ENCODE measurements around the gene PSKH1.
"Not testable (repeated sequence)": the region's sequence is repeated elsewhere in the genome, so short reads cannot be mapped to it uniquely, and the experiment has no call there.

PSKH1 gene

DNA sequence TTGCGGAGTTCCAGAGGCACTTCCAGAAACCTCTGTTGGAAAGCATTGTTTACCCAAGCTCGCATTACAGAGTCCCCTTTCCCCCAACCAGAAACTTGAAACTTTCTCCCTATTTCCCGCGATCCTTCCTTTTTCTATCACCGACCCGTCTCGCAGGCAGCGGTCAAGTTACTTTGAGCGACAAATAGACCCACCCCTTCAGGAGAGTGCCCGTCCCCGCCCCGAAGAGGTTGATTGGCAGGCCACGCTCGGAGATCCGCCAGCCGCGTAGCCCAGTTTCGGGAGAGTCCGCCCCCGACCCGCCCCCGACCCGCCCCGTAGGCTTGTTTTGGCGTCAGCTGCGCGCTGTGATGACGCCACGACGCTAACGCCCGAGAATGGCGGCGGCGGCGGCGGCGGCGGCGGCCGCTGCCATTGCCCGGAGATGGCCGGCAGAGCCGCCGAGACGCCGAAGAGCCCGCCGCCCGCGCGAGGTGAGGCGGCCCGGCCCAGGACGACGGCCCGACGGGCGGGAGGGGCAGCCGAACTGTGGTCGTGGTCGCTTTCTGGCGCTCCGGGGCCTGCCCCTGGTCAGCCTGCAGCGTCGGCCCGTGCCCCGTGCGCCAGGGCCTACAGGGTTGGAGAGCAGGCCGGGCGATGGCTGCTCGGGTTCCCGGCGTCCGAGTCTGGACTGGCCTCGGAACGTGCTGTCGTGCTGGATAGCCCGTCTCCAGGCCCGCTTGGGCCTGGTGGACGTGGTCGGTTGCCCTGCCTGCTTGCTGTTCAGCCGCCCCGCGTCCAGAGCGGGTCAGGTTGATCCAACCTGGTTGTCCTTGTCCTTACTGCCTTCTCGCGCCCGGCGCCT is at the start of gene PSKH1:
Gene PSKH1 (plus strand): TSS at position 356 of the 844 bp plus-strand sequence. CDS start 15,496 bp downstream, outside the sequence.
- peak; percentile 87 to 96 for DNase-seq

DNA sequence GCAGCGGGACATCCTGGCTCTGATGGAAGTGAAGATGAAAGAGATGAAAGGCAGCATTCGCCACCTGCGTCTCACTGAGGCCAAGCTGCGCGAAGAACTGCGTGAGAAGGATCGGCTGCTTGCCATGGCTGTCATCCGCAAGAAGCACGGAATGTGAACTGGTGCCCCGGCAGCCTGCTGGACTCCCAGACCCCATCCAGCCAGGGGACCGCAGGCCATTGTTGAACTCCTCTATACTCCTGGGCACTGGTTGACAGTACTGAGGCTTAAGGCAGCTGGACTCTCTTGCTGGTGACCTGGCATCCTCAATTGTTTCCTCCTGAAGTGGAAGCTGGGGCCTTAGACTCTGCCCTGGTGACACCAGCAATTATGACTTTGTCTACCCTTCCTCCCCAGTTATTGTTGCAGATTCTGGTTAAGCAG is 49.7 kb upstream of the PSKH1 start:
- no peak for DNase-seq

DNA sequence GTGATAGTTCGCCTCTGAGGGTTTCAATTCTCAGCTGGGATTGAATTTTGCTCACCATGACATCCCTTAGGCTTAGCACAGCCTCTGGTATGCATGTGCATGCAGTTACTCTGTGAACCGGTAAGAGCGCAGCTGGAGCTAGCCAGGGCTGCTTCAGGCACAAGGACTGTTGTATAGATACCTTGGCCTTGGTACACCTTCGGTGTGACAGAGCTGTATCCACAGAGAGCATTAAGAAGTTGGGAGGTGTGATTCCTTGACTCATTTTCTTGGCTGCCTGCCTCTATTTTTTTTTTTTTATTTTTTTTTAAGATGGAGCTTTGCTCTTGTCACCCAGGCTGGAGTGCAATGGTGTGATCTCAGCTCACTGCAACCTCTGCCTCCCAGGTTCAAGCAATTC is 48.6 kb upstream of the PSKH1 start:
- no peak for DNase-seq

DNA sequence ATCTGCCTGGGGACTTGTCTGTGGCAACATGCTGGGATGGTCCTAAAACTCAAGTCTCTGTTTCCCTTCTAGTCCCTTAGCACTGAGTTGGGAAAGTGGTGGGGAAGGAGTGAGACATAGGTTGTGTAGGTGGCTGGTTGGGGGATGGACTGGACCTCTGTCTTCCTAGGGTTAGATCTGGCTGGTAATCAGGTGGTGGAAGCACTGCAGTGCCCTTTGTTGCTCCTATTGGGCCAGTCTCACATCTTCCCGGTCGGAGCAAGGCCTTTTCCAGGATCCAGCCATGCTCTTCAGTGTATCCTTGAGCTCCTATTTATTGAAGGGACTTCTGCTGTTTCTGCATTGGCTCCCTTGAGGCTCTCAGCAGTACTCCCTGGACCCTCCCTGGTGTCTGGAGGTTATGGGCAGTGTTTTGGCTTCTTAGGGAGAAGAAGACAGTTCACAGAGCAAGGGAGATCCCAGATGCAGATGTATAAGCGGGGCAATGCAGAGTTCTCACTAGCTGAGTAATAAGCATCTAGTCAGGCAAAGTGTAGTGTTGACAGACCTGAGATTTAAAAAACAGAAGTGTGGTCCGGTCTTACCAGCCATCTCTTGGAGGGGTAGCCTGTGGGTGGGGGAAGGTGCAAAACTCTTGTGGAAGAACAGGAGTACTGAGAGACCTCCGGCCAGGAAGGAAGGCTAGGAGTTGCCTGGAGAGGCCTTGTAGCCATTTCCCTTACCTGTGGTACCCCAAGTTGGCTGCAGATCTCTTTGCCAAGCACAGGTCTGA is 47.6 kb upstream of the PSKH1 start:
- DNase-seq: no peak

DNA sequence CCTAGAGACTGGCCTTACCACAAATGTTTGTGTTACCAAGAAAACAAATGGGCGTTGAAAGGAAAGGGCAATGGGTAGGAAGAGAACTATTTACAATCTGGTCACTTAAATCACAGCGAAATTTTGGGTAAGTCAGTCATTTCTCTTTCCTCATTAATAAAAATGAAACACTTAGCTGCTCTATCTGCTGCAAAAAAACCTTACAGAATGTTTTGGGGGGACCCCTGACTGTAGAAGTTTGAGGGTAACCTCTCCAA is 47.1 kb upstream of the PSKH1 start:
- DNase-seq: no peak

DNA sequence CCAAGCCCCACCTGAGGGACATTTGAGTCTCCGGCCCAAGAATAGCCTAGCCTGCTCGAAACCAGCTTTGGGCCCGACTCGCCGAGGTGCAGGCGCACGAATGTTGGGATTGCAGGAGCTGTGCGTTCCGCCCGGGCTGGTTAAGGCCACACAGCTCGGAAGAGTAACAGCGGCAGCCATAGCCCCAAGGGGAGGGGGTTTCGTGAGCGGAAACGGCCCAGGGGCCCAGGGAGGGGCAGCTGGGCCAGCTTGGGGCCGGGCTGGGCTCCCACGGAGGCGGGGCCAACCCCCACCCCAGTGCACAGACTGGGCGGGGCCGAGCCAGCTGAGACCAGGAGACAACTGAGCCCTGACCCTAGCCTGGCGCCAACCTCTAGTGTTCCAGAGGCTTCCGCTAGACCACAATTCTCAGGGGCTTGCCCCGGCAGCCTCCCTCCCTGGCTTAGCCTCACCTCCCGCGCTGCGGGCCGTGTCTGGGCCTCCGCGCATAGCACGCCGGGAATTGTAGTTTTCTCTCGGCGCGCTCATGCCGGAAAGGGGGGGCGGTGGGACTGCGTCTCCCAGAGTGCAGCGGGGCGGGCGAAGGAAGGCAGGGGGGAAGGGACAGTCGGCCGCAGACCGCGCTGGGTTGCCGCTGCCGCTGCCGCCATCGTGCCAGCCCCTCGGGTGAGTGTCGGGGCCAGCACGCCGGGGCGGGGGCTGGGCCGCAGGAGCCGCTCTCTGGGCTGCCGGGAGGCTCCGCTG is 46.6 kb upstream of the PSKH1 start, which contains the start of gene NUTF2:
Gene NUTF2 (plus strand): TSS at position 614 of the 744 bp plus-strand sequence. CDS start 18,198 bp downstream, outside the sequence.
- DNase-seq: peak; percentile 86 to 91

DNA sequence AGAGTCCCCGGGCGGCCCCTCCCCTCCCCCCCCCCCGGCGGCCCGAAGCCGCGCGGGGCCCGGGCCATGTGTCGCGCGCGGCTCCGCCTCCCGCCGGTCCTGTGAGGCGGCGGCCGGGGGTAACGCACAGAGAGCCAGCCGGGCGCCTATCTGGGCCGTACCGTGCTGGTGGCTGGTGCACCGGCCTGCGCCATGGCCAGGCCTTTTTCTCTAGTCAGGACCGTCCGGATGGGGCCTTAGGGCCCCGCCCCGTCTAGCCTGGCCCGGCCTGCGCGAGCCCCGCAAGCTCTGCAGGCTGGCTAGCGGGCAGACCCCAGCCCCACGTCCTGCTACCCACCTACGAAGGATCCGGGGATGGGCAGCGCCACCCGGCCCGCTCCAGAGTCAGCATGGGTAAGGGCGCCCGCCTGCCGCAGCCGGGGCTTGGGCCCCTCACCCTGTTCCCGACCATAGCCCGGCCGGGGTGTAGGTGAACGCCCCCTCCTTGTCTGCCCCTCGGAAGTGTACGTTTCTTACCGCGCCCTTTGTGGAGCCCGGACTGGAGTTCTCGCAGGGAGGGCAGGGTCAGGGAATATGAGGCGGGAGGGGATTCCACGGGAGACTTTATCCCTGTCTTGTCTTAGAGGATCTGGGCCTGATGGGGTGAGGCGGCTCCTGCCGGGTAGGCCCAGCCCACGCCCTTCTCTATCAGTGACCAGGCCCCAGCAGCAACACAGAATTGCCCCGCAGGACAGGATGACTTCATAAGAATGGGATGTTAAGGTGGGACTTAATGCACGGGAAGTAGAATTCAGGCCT is 45.8 kb upstream of the PSKH1 start, which contains the start of gene CENPT:
Gene CENPT (minus strand): TSS at position 630 of the 798 bp plus-strand sequence. CDS start 13,834 bp downstream, outside the sequence.
- DNase-seq: peak in 1 of 2 experiments; percentile 57

DNA sequence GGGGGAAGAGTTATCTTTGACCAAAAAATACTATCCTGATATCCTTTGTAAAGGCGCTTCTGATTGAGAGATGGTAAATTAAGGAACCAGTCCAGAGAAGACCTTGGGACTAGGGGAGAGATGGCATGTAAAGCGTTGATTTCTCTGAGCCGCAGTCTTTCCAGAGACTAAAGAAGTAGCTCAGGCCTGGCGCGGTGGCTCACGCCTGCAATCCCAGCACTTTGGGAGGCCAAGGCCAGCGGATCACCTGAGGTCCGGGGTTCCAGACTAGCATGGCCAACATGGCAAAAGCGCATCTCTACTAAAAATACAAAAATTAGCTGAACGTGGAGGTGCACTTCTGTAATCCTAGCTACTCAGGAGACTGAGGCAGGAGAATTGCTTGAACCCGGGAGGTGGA is 44.9 kb upstream of the PSKH1 start:
- no peak for DNase-seq

DNA sequence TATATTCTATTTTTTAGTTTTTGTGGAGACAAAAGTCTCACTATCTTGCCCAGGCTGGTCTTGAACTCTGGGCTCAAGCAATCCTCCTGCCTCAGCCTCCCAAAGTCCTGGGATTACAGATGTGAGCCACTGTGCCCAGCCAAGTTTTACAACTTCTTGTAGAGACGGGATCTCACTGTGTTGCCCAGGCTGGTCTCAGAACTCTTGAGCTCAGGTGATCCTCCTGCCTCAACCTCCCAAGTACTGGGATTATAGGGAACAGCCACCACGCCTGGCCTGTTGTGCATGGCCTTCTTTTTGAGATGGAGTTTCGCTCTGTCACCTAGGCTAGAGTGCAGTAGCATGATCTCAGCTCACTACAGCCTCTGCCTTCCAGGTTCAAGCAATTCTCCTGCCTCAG is 39.4 kb upstream of the PSKH1 start:
- DNase-seq: no peak

DNA sequence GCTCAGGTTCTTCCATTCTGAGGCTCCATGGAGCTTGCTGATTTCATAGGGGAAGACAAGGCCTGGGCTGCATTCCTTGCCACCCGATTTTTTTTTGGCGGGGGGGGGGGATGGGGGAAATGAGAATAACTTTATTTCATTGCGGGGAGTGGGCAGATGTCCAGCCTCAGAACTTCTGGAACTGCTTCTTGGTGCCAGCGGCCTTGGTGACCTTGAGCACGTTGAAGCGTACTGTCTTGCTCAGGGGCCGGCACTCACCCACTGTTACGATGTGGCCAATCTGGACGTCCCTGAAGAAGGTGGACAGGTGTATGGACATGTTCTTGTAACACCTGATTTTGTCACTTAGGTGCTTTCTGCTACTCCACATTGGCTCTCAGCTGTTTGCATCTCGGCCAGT is 37.3 kb upstream of the PSKH1 start:
- no peak for DNase-seq

DNA sequence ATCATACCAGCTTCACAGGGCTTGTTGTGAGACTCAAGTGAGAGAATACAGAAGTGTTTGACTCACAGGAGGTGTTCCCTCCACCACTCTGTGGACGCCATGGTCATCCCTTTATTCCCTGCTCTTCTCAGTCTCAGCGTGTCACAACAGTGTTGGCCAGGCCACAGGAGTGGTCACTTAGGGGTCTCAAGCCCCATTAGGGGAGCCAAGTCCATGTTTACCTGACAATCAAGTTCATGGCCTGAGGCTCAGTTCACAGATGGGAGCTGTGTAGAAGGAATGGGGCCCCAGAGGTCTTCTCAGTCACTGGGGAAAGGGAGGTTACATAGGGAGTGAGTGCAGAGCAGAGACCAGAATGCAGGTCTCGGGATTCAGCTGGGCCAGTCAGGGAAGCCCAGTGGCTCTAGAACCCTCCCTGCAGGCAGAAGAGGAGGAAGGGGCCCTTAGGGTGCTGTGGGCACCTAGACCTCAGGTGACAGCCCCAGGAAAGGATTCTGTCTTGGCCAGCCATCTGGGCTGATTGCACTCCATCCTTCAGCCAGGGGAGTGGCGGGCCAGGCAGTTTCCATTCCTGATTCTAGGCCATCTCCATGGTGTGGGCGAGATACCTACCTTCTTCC is 36.0 kb upstream of the PSKH1 start:
- no peak for DNase-seq

DNA sequence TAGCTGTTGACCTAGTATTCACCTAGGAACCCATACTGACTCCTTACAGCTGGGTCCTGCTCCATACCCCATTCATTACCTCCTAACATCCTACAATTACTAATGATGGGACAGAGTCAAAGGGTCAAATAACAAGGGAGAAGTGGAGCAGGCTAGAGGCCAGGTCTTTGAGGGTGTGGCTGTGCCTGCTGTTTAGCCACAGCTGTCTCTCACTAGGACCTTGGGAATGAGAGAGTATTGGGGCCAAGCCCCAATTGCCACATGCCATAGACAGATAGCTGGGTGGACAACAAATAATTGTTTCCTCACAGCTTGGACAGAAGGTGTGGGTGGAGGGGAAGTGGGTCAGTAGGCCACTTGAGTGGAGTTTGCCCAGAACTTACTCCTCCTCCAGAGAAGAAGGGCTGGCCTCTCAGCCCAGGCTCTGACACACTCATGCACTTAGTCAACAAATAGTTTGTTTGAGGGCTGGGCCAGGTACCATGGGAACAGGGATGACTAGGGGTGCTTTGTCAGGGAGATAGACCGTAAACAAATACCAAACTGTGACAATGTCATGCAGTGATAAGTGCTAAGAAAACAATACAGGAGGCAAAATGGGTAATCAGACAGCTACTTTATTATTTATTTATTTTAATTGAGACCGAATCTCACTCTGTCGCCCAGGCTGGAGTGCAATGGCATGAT is 35.4 kb upstream of the PSKH1 start:
- peak; percentile 73 to 88 for DNase-seq

DNA sequence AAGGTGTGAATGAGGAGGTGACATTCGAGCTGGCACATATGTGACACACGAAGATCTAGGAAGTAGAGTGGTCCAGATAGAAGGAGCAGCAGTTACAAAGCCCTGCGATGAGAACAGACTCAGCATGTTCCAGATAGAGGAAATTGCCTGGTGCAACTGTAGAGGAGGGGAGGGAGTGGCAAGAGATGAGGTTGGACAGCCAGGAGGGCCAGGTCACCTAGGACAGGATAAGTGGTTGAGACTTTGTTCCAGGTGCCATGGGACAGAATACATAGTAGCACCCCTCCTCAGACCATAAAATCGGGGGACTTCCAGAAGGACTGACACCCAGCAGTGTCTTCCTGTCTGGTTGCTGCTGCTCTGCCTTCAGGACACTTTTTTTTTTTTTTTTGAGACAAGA is 34.6 kb upstream of the PSKH1 start:
- no peak for DNase-seq

DNA sequence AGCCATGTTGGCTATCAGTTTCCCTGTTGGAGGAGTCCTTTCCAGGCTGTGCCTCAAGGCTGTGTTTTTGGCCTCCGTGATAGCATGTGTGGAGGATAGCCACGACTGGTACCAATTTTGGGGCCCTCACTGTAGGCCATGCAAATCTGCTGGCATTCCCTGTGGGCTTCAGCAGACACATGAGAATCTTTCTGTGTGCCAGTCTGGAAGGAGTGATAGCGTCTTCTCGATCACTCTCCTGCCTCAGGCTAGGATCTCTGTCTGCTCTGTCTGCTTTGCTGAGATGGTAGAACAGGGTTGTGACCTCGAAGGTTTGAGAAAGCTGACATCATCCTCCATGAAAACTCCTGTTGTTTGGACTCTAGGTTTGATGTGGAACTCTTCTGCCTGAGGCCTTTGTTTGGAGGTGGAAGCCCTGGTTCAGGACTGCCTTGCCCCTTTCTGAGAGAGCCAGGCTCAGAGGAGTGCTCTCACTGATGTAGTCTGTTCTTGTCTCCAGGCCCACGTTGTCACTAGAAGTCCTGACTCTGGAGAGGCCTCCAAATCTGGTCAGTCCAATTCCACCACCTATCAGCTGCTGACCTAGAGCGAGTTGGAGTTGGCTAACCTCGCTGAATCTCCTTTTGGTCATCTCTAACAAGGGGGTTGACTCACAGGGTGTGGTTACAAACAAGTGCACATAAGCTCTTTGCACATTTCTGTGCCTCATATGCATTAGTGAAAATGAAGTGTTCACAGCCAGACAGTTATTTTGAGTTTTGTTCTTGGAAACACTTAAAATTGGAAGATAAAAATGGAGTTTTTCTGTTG is 32.3 kb upstream of the PSKH1 start:
- peak in 1 of 2 experiments; percentile 35 for DNase-seq

DNA sequence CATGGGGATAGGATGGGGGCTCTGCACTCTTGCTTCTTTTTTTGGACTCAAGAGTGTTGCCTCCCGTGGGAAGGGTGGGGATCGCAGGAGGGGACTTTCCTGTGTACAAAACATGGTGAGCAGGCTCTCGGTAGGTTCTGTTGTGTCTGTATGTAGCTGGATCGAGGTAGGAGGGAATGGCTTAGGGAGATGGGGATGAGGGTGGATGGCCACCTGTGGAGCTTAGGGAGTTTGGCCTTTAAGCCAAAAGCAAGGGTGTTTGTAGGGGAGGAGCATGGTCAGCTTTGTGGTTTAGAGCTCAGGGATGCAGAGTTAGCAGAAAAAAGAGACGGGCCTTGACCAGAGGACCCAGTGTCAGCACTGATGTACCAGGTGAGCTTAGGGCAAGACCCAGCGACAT is 31.2 kb upstream of the PSKH1 start:
- no peak for DNase-seq

DNA sequence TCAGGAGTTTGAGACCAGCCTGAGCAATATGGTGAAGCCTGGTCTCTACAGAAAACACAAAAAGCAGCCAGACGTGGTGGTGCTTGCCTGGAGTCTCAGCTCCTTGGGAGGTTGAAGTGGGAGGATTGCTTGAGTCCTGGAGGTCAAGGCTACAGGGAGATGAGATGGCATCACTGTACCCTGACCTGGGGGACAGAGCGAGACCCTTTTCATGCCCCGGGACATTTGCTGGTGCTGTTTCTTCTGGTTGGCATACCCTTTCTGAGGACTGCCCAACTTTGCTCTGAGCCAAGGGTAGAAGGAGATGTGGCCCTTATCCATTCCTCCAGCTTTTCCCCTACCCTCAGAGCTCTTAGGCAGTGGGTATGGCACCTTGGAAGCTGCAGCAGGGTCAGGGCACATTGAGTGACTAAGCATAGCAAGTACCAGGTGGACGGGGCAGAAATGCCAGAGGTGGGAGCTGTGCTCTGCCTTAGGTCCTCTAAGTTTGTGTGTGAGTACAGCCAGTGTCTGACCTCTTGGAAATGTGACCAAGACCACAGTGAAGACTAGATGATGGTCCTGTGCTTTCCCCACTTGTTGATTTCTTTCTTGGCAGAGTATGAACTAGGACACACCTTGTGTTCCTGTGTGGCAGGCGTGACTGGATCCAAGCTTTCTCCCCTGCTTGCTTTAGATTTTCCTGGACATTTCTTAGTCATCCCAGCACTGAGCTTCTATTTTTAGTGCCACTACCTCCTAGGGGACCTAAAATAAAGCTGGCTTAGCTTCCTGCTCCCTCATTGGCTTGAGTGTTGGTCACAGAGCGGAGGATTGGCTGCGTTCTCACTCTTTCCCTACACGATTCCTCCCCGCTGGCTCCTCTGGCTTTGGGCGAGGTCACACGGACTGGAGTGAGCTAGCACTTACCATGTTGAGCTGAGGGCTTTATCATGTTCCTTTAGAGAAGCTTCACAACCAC is 30.2 kb upstream of the PSKH1 start:
- DNase-seq: no peak

DNA sequence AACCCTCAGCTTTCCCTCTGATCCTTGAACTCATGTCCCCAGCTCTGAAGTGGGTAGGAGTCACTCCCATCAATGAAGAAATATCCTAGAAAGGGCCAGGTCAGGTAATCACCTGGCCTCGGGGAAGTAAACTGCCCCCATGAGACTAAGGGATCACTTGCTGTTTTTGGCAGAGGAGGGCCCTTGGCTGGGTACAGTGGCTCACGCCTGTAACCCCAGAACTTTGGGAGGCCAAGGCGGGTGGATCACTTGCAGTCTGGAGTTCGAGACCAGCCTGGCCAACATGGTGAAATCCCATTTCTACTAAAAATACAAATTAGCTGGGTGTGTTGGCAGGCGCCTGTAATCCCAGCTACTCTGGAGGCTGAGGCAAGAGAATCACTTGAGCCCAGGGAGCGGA is 29.0 kb upstream of the PSKH1 start:
- DNase-seq: not testable (repeated sequence)

DNA sequence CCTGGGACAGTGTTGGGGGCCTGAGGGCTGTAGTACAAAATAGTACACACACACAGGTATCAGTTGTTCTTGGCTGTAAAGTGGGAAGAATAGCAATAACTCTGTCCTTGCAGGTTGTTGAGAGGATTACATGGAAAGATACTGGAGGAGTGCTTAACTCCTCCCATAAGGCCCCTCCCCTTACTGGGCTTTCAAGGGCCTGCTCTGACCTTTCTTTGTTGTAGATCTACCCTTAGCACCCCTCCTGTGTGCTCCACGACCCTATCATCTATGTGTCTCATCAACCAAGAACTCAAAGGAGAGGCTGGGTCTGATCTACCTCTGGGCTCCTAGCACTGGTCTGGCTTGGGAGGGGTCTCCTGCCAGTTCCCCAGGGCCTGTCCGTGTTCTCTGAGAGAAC is 28.5 kb upstream of the PSKH1 start:
- no peak for DNase-seq

DNA sequence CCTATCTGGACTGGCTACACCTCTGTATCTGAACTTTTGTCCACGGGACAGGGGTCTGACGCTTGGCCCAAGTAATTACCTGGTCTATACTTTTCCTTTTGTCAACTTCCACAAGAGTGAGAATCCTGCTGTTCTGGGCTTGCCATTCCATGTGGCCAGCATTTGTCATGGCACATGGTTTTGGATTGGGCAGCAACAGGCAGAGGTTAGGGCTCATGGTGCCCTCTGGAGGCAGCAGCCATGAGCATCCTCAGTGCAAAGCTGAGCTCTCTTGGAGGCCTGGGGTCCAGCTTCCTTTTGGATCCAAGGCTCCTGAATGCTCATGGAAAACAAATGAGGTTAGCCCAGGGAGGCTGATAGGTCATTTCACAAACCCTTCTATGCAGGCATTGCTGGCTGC is 27.7 kb upstream of the PSKH1 start:
- DNase-seq: peak in 1 of 2 experiments; percentile 47

Measured in SW 1271 (cell line).